PFSK-1 (cell line): ENCODE measurements around the gene HBA2. TPM values are rescaled to one million over a fixed set of nuclear protein-coding genes. Genes with fewer than 3 reads are reported as not detected.
"Not testable (repeated sequence)": the region's sequence is repeated elsewhere in the genome, so short reads cannot be mapped to it uniquely, and the experiment has no call there.

Experiments
- FOXP2 ChIP-seq: optimal IDR thresholded peaks from 2 replicates; pipeline ENCODE3; 2011; ENCODE audit warnings: borderline replicate concordance, control low read depth, inconsistent platforms; ENCODE audit not compliant: insufficient read depth; ENCODE audit errors: extremely low read length, extremely low read depth
- POLR2AphosphoS5 ChIP-seq: IDR thresholded peaks from 2 replicates; pipeline ENCODE4 v1.6.1; 2012; ENCODE audit warnings: low read depth, mild to moderate bottlenecking, control low read depth, low read length, moderate library complexity
- REST ChIP-seq, 2 experiments: IDR thresholded peaks; 2 replicates each; pipeline versions ENCODE4 v1.6.1 to v1.8.0; 2011 to 2012; ENCODE audit warnings: low read depth in 2 of 2, low read length in 2 of 2, control low read depth in 1 of 2, inconsistent platforms in 1 of 2, mild to moderate bottlenecking in 1 of 2, moderate library complexity in 1 of 2; ENCODE audit not compliant: insufficient read depth in 1 of 2
- SIN3A ChIP-seq: IDR thresholded peaks from 2 replicates; pipeline ENCODE4 v1.6.1; 2012; ENCODE audit warnings: mild to moderate bottlenecking, low read length, moderate library complexity, borderline replicate concordance; ENCODE audit not compliant: insufficient read depth
- TAF1 ChIP-seq: IDR thresholded peaks from 2 replicates; pipeline ENCODE4 v1.6.1; 2012; ENCODE audit warnings: low read length, control low read depth, borderline replicate concordance; ENCODE audit not compliant: insufficient read depth
- polyA plus RNA-seq: library from polyadenylated mRNA; unstranded; fragments of >200 nt; gene quantifications from one replicate; pipeline ENCODE4 v1.2.1, GENCODE V29; 2012; ENCODE audit warnings: low read depth, missing spikeins; ENCODE audit not compliant: insufficient read length

Gene HBA2
- polyA plus RNA-seq = not detected

GRCh38 chr16:172374-172941 is at the start of gene HBA2:
Gene HBA2, plus strand, starts transcription at chr16:172876. Its CDS starts 37 bp downstream, at chr16:172913.
- not testable (repeated sequence) for TF ChIP-seq REST (IDR thresholded peaks at IDR 0.05; ENCODE audit: insufficient read depth in 1 of 2, low read depth in 2 of 2, low read length in 2 of 2); FOXP2; SIN3A

- TF ChIP-seq SIN3A = no peak
- TF ChIP-seq TAF1 = no peak
- TF ChIP-seq POLR2AphosphoS5 = no peak
- TF ChIP-seq FOXP2 = no peak
- no peak for TF ChIP-seq REST (IDR thresholded peaks at IDR 0.05; ENCODE audit: insufficient read depth in 1 of 2, low read depth in 2 of 2, low read length in 2 of 2)
Observed at GRCh38 chr16:125011-125410, 47.7 kb upstream of the HBA2 start.

- TF ChIP-seq SIN3A = no peak
- TF ChIP-seq POLR2AphosphoS5 = no peak
- TF ChIP-seq FOXP2 = no peak
- TF ChIP-seq REST (IDR thresholded peaks at IDR 0.05; ENCODE audit: insufficient read depth in 1 of 2, low read depth in 2 of 2, low read length in 2 of 2) = no peak
- no peak for TF ChIP-seq TAF1
Observed at GRCh38 chr16:129075-129474, 43.6 kb upstream of the HBA2 start.

- TF ChIP-seq TAF1 (no peak), FOXP2 (no peak), SIN3A (no peak), POLR2AphosphoS5 (no peak), REST (IDR thresholded peaks at IDR 0.05; ENCODE audit: insufficient read depth in 1 of 2, low read depth in 2 of 2, low read length in 2 of 2) (no peak)
Observed at GRCh38 chr16:130533-131173, 42.0 kb upstream of the HBA2 start.

GRCh38 chr16:132120-132519 is 40.6 kb upstream of the HBA2 start:
- TF ChIP-seq FOXP2 (no peak), POLR2AphosphoS5 (no peak), SIN3A (no peak), REST (IDR thresholded peaks at IDR 0.05; ENCODE audit: insufficient read depth in 1 of 2, low read depth in 2 of 2, low read length in 2 of 2) (no peak), TAF1 (no peak)
